GM23338 (cell line): ENCODE data around the gene PLEKHA7. TPM values are rescaled to one million over a fixed set of nuclear protein-coding genes. Genes with fewer than 3 reads are reported as not detected.

Experiments
- ATAC-seq: fragments of 200-7000 bp; cut with Tn5 transposase; 3 replicates; pipeline ENCODE4 v1.9.1; 2020
- DNase-seq: peaks from one replicate; pipeline ENCODE4 v3.0.0-alpha.2; 2015; ENCODE audit warnings: low spot score
- H2AFZ ChIP-seq: fragments of 200-600 bp; sonication (generic); 2 replicates; pipeline ENCODE4 v1.8.0; 2016; ENCODE audit warnings: antibody characterized with exemption, mild to moderate bottlenecking, moderate library complexity
- H3F3A ChIP-seq: fragments of 200-600 bp; sonication (generic); replicated peaks from 2 replicates; pipeline ENCODE4 v1.8.0; 2017; ENCODE audit warnings: antibody characterized with exemption, mixed run types, low read depth
- H3K27ac ChIP-seq: fragments of 200-600 bp; sonication (generic); 2 replicates; pipeline ENCODE4 v1.6.1; 2016; ENCODE audit warnings: low read depth
- H3K27me3 ChIP-seq: fragments of 200-600 bp; sonication (generic); 2 replicates; pipeline ENCODE4 v1.8.0; 2016; ENCODE audit warnings: mild to moderate bottlenecking, mixed run types, moderate library complexity; ENCODE audit not compliant: insufficient read depth
- H3K36me3 ChIP-seq: fragments of 200-600 bp; sonication (generic); 2 replicates; pipeline ENCODE4 v1.8.0; 2016; ENCODE audit warnings: mild to moderate bottlenecking; ENCODE audit not compliant: insufficient read depth
- H3K4me1 ChIP-seq: fragments of 200-600 bp; sonication (generic); 2 replicates; pipeline ENCODE4 v1.8.0; 2016; ENCODE audit warnings: mild to moderate bottlenecking, moderate library complexity; ENCODE audit not compliant: insufficient read depth
- H3K4me2 ChIP-seq: fragments of 200-600 bp; sonication (generic); 2 replicates; pipeline ENCODE4 v1.7.1; 2017; ENCODE audit warnings: mixed run types
- H3K4me3 ChIP-seq: fragments of 200-600 bp; sonication (generic); 2 replicates; pipeline ENCODE4 v1.6.1; 2016; ENCODE audit warnings: mixed run types
- H3K79me2 ChIP-seq: fragments of 200-600 bp; sonication (generic); replicated peaks from 2 replicates; pipeline ENCODE4 v1.8.0; 2017; ENCODE audit warnings: mild to moderate bottlenecking; ENCODE audit not compliant: insufficient read depth
- H3K9me2 ChIP-seq: fragments of 200-600 bp; sonication (generic); 2 replicates; pipeline ENCODE4 v1.8.0; 2017; ENCODE audit not compliant: insufficient read depth
- H4K20me1 ChIP-seq: fragments of 200-600 bp; sonication (generic); replicated peaks from 2 replicates; pipeline ENCODE4 v1.8.0; 2017; ENCODE audit warnings: mild to moderate bottlenecking; ENCODE audit not compliant: insufficient read depth
- H3K27ac Mint-ChIP-seq: 2 replicates; pipeline ENCODE4 v1.8.0; 2020; ENCODE audit warnings: inconsistent platforms, mild to moderate bottlenecking, moderate library complexity, mixed read lengths
- H3K27me3 Mint-ChIP-seq: 3 replicates; pipeline ENCODE4 v1.8.0; 2022; ENCODE audit warnings: low read depth, mild to moderate bottlenecking, moderate library complexity, mixed read lengths, inconsistent platforms; ENCODE audit not compliant: insufficient read depth, poor library complexity
- H3K36me3 Mint-ChIP-seq: 3 replicates; pipeline ENCODE4 v1.8.0; 2021; ENCODE audit warnings: low read depth, mild to moderate bottlenecking, inconsistent platforms, moderate library complexity, mixed read lengths
- H3K4me1 Mint-ChIP-seq: 3 replicates; pipeline ENCODE4 v1.8.0; 2020; ENCODE audit warnings: mild to moderate bottlenecking, inconsistent platforms, mixed read lengths
- H3K4me3 Mint-ChIP-seq: 3 replicates; pipeline ENCODE4 v1.8.0; 2021; ENCODE audit warnings: moderate library complexity, mild to moderate bottlenecking, inconsistent platforms, mixed read lengths
- H3K9me3 Mint-ChIP-seq: 3 replicates; pipeline ENCODE4 v1.8.0; 2020; ENCODE audit warnings: moderate library complexity, mild to moderate bottlenecking, inconsistent platforms, mixed read lengths
- CTCF ChIP-seq, 2 experiments: fragments of 200-600 bp in 1 of 2; sonication (generic) in 1 of 2; conservative IDR thresholded peaks; 2 replicates each; pipeline versions ENCODE4 v1.5.1 to v1.6.1; 2016 to 2017; ENCODE audit warnings: antibody characterized with exemption in 2 of 2, low read depth in 2 of 2, mild to moderate bottlenecking in 2 of 2, moderate library complexity in 1 of 2
- EZH2phosphoT487 ChIP-seq: fragments of 200-600 bp; sonication (generic); IDR thresholded peaks from one replicate; pipeline ENCODE4 v1.8.1; 2018; ENCODE audit warnings: antibody characterized with exemption; ENCODE audit not compliant: unreplicated experiment
- POLR2AphosphoS5 ChIP-seq: IDR thresholded peaks from 2 replicates; pipeline ENCODE4 v1.6.1; 2016; ENCODE audit warnings: antibody characterized with exemption, low read depth
- STAT1 ChIP-seq: IDR thresholded peaks from one replicate; pipeline ENCODE4 v1.6.1; 2016; ENCODE audit warnings: antibody characterized with exemption; ENCODE audit not compliant: unreplicated experiment
- ZNF114 ChIP-seq: fragments of 250-450 bp; sonication (Bioruptor Pico); IDR thresholded peaks from 2 replicates; pipeline ENCODE4 v1.5.0; 2020; ENCODE audit warnings: mild to moderate bottlenecking, moderate library complexity
- ZNF331 ChIP-seq: fragments of 250-450 bp; sonication (Bioruptor Pico); IDR thresholded peaks from 2 replicates; pipeline ENCODE4 v1.5.0; 2020; ENCODE audit warnings: low read depth, mild to moderate bottlenecking, moderate library complexity
- ZNF462 ChIP-seq: fragments of 250-450 bp; sonication (Bioruptor Pico); IDR thresholded peaks from 2 replicates; pipeline ENCODE4 v1.5.0; 2020; ENCODE audit warnings: mild to moderate bottlenecking, moderate library complexity
- polyA plus RNA-seq: library from polyadenylated mRNA; unstranded; fragments of >200 nt; fragmentation: Nextera tagmentation; extraction: Ambion mirVana; gene quantifications from 2 replicates; pipeline ENCODE4 v1.2.1, GENCODE V29; 2016
- total RNA-seq: library from RNA; depleted of rRNA; stranded (reverse); fragments of >200 nt; shearing (Covaris generic); gene quantifications from 2 replicates; pipeline ENCODE4 v1.2.3, GENCODE V29; 2014

PLEKHA7 gene
- total and polyA plus RNA-seq, 2 experiments from 2014 or later = 9.7 to 15.8 TPM

- TF ChIP-seq ZNF462 = no peak
- TF ChIP-seq STAT1 = no peak
- no peak for TF ChIP-seq ZNF114
- TF ChIP-seq POLR2AphosphoS5 = no peak
These were observed 132.4 kb downstream of the PLEKHA7 start (continued) for GRCh38 chr11:16881766-16882165.

GRCh38 chr11:16881074-16881709, 133.0 kb downstream of the PLEKHA7 start:
- H3K36me3 ChIP-seq = no peaks in the 10 kb centered on the region
- Mint-ChIP-seq H3K36me3 (no peaks in the 10 kb centered on the region), H3K27ac (0 out of 2 replicates have a peak overlapping the region, but pooled peaks have one; percentile 1), H3K9me3 (no peaks in the 10 kb centered on the region), H3K27me3 (peaks cover 2% of the 10 kb centered on the region), H3K4me1 (peaks cover 45% of the 10 kb centered on the region), H3K4me3 (no peak overlapping the region)
- peak; percentile 30 for DNase-seq
- no peak overlapping the region for H3K4me3 ChIP-seq
- H2AFZ ChIP-seq = no peak overlapping the region
- H3K4me2 ChIP-seq = no peak overlapping the region
- 0 out of 2 replicates have a peak, but pooled peaks cover 6% of the 10 kb centered on the region for H3K9me2 ChIP-seq
- H3K27me3 ChIP-seq = no peaks in the 10 kb centered on the region
- H3K4me1 ChIP-seq = peaks cover 18% of the 10 kb centered on the region; the same call in 1 of the 2 replicates
- no peaks in the 10 kb centered on the region for H3F3A ChIP-seq
- no peaks in the 10 kb centered on the region; the same call in 1 of the 2 replicates for H3K79me2 ChIP-seq
- TF ChIP-seq ZNF331 (CRISPR knock-in tag) = no peak
- no peak for TF ChIP-seq EZH2phosphoT487
- TF ChIP-seq CTCF (conservative IDR thresholded peaks at IDR 0.05; ENCODE audit: low read depth in 2 of 2) = peak; percentile 17 to 40; a peak in 2 of 4 replicates
- peaks cover 7% of the 10 kb centered on the region for H4K20me1 ChIP-seq
- no peak overlapping the region for H3K27ac ChIP-seq
- ATAC-seq = peak; percentile 81
